Measurements from ENCODE around the gene CCRL2.
"Not testable (repeated sequence)": the region's sequence is repeated elsewhere in the genome, so short reads cannot be mapped to it uniquely, and the experiment has no call there.

- not testable (repeated sequence) for TF ChIP-seq POLR2A, CTCF, POLR2AphosphoS5, EP300 (IDR thresholded peaks at IDR 0.05)
These were observed 15.5 kb upstream of the CCRL2 start for GRCh38 chr3:46391526-46391925.
